Fibroblast of skin of abdomen (primary cell): ENCODE results near the gene FER. TPM values are rescaled to one million over a fixed set of nuclear protein-coding genes. Genes with fewer than 3 reads are reported as not detected.
"Not testable (repeated sequence)": the region's sequence is repeated elsewhere in the genome, so short reads cannot be mapped to it uniquely, and the experiment has no call there.

Experiments used
- DNase-seq: peaks from one replicate; pipeline ENCODE4 v3.0.0-alpha.2; 2013
- polyA plus RNA-seq, 2 experiments: library from polyadenylated mRNA; unstranded; fragments of 120-200 nt; gene quantifications; one replicate each; pipeline ENCODE4 v1.2.1, GENCODE V29; 2013; ENCODE audit not compliant: insufficient read length in 2 of 2

Gene FER
- polyA plus RNA-seq (2013, experiment 1 of 2; ENCODE audit: insufficient read length), result 9.3 TPM
- polyA plus RNA-seq (2013, experiment 2 of 2; ENCODE audit: insufficient read length), result 8.5 TPM

DNA sequence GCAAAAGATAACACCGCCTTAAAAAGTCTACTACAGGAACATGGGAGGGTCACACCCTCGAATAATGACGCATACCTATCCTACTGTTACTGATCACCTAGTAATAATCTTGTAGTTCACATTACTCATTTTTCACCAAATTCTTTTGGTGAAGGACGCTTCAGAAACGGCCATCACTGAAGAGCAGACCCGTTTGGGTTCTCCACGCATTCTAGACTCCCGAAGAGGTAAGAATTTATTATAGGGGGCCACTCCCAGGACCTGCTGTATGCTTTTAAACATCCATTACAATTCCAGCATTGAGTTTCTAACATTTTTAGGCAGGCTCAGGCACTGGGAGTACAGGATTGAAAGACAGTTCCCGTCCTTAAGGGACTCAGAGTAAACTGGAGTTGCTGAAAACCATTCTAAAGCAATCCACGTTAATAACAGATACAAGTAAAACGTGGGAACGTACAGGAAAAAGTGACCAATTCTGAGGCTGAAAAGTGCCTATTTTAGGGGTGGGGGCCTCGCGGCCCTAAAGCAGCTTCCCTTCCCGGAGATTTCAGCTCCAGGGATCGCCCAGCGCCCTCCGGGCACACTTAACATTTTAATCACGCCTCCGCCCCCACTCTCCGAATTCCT lies at the start of gene FER:
Gene FER, plus strand, starts transcription at position 124 of the 627 bp plus-strand sequence. CDS start 50,286 bp downstream, outside the sequence.
- DNase-seq, result peak; percentile 62

DNA sequence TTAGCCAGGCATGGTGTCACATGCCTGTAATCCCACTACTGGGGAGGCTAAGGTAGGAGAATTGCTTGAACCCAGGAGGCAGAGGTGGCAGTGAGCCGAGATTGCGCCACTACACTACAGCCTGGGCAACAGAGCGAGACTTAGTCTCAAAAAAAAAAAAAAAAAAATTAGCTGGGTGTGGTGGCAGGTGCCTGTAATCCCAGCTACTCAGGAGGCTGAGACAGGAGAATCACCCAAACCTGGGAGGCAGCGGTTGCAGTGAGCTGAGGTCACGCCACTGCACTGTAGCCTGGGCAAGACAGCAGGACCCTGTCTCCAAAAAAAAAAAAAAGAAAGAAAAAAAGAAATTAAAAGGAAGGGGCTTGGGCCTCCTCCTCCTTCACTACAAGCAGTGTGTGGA lies 47.3 kb upstream of the FER start:
- DNase-seq, result not testable (repeated sequence)

DNA sequence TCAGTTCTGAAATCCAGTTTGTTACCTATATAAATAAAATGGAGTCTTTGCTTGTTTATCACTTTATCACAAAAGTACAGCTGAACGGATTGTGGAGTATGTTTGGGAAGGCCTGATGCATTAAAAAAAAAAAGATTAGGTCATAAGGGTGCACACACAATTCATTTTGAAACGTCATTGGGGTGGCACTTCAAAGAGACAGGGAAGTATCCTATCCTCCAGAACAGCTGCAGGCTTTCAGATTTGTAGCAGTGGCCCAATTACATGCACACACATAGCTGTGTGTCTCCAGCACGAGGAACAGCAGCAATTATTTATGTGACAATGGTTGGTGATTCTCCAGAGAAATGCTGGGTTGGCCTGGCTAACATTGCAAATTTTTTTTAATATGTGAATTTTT lies 46.8 kb upstream of the FER start:
- DNase-seq, result no peak

DNA sequence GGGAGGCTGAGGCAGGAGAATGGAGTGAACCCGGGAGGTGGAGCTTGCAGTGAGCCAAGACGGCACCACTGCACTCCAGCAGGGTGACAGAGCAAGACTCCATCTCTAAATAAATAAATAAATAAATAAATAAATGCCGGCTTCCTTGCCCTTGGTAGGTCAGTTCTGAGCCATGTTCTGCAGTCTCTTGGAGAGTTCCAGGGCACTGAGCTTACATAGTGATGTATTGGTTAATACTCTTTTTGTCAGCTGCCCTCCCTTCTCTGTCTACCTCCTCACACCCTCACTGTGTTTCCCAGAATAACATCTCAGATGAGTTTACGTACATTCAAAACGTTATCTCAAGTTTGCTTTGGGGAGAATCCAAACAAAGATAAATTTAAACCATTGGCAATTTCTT lies 45.2 kb upstream of the FER start:
- no peak for DNase-seq

DNA sequence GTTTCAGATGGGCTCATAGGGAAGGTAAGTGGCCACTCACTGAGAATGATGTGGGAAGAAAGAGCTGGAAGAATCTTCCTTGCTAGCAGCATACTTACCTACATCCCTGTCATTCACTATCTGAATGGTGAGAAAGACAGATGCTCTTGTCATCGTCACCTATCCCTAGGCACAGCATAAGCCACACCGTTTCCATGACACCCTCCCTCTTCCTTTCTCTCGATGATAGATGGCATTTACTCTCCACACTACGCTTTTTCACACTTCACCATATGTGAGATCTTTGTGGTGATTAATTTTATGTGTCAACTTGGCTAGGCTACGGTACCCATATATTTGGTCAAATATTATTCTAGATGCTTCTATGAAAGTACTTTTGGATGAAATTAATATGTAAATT lies 44.4 kb upstream of the FER start:
- DNase-seq, result no peak

DNA sequence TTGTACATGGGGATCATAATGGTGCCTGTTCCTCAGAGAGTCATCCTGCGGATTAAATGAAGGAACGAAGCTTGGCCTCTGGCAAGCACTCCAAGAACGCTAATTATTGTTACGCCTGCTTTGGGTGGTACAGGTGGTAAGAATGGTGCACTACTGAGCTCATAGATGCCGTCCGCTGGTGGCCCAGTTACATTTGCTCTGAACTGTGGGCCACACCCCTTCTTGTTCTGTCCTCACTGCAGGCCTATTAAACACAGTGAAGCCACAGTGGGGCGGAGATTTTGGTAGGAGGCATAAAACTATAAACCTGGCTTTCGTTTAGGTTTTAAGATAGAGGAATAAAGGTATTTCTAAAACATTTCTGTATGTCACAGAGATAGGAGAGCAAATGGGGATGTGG lies 40.6 kb upstream of the FER start:
- no peak for DNase-seq

DNA sequence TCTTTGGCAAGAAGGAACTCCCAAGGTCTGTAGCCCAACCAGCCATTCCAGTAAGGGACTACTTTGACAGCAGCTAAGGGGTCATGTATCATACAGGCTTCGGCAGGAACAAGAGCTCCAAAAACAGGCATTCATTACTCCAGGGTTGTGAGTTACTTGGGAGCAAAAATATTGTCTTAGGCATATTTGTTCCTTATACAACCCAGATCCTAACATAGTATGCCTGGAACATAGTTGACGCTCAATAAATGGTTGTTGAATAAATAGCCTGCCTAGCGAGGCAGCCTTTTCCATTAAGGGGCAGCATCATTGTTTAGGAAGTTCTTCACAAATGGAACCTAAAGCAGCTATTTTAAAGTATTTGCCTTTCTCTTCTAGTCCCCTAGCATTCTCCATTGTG lies 35.8 kb upstream of the FER start:
- DNase-seq, result no peak

DNA sequence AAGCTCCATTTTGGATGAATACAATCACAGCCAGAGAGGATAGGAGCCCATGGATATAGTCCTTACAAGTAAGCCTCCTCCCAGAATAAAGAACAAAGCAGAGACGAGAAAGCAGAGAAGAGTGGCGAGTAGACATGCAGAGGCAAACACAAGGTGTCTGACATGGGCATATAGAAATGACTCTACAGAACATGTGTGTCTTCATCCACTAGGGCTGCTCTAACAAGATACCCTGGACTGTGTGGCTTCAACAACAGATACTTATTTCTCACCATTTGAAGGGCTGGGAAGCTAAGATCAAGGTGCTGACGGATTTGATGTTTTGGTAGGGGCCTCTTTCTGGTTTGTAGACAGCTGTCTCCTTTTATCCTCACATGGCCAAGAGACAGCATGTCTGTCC lies 32.3 kb upstream of the FER start:
- no peak for DNase-seq

DNA sequence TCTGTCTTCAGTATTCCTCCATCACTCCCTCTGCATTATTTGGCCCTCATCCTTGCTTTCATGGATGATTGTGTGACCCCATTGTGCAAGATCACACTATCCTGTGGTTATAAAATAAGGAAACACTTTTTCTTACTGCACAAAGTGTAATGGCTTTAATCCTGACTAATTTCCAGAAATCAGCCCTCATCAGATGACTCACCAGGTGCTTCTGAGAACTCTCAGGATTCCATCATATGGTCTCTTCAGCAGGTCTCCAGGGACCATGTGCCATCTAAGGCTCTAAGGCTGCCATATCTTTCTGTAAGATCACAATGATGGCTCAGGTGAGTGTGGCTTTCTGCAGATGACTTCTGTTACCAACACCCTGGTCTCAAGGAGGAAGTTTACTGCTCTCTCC lies 27.3 kb upstream of the FER start:
- DNase-seq, result peak; percentile 29

DNA sequence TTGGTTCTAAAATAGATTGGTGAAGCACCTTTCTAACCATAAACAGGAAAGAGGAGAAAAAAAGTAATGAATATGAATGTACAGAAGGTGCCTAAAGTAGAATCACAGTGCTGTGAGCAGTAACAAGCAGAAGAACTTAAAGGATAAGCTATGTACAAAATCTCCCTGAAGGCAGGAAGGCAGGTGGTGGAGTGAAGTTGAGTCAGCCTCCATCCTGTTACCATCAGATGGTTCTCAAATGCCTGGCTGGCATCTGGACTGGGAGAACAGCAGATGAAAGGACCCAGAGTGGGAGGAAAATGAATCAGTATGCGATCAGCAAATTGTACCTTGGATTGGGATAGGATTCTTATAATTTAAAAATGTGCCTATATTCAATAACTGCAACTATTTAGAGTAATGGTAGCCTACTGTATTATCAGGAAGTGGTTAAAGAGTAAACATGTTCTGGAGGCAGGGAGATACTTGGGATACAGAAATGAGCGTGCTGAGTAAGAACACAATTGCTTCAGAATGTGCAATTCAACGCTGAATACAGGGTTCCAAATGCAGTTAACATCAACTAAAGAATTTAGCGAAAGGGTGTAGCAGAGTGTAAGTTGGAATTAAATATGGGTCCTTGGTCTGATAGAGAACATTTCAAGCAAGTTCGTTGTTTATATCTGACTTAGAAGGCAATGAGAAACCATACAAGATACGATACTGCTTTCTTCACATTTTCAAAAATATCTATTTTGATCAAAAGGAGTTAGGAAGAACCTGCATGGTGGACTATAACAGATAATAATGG lies 21.1 kb upstream of the FER start:
- peak; percentile 12 for DNase-seq

DNA sequence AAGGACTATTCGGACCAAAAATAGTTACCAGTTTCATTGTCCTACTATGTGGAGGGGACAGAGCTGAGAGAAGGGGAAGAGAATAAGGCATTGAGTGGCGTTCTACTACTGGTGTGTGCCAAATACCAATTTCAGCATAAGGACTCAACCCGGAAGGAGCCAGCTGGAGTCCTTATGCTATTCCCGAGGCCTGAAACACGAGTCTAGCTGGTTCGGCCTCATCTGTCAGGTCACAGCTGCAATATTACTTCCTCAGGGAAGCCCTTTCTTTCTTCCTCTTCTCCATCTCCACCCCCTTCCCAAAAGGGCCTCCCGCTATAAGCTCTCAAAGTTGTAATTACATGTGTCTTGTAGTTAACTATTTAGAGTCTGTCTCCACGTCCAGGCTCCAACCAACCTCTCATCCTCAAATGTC lies 20.5 kb upstream of the FER start:
- DNase-seq, result peak; percentile 35

DNA sequence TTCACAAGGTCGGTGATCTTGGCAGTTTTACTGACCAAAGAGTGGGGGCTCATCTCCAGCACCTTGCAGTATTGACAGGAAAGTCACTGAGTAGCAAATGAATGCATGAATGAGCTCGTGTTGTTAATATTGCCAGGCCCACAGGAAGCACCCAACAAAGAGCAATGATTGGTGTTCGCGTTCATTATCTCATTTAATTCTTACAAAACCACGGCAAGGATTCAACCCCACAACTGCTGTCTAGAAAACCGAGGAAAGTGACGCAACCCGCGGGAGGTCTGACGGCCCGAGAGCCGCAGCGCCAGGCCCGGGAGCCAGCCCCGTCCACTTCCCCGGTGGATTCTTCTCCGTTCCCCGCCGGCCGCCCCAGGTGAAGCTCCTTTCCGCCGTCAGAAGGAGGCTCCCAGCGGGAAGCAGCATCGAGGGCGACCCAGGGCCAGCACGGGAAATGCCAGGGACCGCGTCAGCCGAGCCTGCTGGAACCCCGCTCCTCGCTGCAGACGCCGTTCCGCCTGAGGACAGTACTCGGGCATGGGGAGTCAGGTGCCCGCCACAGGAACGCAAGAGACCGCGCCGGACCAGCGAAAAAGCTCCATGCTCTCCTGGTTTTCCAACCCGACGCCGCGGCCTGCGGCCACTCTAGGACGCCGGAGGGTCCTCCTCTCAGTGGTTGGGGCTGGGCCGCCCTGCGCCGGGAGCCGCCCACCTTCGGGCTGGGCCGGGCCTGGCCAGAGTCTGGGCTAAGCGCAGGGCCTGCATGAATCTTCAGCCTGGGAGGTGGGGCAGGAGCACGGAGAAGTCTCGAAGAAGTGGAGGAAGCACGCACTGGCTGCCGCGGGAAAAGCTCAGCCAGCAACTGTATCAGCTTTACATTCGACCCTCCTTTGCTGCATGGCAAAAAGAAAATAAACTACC lies 19.8 kb upstream of the FER start:
- DNase-seq, result peak; percentile 93

DNA sequence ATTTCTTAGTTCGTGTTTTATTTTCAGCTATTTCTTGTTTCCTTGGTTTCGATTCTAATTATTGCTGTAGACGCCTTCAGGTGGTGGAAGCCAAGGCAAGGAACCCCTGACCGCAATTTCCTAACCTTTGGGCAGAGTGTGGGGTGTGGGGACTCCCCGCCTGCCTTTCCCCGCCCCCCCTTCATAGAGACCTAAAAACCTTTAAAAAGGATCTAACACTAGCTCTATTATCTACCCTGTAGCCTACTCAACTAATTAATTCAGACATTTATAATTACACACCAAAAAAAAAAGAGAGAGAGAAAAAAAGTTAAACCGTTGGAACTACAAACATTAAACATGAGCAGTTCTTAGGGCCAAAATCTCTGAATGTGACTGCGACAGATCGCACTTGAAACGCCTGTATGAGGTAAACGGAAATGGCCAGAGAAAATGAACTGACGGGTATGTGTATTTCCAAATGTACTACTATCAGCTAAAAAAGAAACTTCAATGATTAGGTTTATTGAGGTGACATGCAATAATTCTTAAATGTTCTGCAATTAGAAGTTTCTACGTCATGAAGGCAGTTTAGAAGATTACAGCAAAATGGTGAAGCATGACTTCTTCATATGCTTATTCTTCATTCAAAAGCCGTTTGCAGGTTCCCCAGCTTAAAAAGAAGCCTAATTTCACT lies 19.0 kb upstream of the FER start:
- no peak for DNase-seq

DNA sequence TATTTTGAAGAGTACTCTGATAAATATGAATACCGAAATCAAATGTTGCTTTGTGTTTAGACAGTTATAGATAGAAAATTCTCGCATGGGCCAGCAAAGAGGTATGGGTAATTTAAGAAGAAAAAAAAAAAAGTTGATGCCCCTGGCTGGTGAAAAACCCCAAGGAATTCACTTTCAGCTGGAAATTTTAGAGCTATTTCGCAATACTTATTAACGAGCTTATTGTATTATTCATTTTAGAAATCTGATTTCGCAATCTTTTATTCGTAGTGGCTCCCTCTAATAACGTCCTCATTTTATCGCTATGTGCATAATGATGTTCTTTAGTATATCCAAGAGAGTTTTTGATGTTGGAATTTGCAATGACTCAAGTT lies 18.5 kb upstream of the FER start:
- DNase-seq, result no peak

DNA sequence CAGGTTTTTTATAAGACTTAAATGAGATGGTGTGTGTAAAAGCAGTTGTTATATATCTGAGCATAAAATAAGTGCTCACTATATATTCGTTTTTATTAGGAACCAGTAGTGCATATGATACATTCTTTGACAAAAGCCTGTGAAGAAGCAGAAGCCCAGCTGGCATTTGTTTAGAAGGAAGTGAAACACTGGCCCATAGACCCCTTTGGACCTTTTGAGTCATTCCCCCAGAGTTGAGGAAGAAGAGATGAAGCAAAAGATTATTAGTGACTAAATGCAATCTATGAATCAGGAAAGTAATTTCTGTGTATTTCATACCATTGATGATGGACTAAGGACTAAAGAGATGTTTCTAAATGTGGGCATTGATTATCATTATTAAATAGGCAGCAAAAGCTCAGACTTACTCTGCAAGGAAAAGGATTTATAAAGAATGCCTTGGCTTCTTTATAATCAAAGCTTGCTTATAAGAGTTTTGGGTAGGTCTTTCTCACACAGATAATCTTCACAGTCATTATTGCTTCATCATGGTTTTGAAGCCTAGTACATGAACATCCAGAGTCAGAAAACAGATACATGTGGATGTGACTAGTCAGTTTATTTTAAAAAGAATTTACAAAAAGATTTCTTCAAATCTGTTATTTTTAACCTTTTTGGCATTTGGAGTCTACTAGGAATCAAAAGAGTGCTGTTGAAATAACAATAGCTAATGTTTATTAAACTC lies 16.9 kb upstream of the FER start:
- DNase-seq, result no peak

DNA sequence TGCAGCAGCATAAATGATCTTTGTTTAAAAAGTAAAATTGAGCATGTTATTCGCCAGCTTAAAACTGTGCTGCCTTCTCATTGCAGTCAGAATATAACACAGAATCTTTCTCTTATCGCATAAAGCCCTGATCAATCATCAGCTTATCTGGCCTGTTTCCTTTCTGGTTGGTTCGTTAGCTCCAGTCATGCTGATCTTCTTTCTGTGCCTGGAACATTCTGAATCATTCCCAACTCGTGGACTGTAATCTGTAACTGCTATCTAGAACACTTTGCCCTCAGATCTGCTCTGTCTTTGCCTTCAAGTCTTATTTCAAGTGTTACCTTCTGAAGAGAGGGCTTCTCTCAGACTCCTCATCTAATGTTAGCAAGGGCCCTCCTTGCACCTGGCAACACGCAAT lies 11.9 kb upstream of the FER start:
- DNase-seq, result no peak

DNA sequence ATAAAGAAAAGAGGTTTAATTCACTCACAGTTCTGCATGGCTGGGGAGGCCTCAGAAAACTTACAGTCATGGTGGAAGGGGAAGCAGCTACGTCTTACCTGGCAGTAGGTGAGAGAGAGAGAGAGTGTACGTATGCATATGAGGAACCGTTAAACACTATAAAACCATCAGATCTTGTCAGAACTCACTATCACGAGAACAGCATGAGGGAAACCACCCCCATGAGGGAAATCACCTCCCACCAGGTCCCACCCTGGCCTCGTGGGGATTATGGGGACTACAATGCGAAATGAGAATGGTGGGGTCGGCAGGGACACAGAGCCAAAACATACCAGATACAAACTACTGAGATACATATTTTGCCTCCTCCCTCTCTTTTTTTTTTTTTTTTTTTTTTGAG lies 10.8 kb upstream of the FER start:
- no peak for DNase-seq

DNA sequence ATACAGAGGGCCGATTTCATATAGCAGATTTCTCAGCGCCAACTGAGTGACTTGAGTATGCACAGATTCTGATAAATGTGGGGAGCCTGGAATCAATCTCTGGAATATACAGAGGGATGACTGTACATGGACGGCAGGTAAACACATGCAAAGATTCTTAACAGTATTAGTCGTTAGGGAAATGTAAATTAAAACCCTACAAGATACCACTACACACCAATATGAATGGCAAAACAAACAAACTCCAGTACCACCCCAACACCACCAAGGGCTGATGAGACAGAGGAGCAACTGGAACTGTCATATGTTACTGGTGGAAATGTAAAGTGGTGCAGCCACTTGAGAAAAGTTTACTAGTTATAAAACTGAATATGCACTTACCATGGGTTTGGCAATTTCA lies 8.3 kb upstream of the FER start:
- DNase-seq, result no peak

DNA sequence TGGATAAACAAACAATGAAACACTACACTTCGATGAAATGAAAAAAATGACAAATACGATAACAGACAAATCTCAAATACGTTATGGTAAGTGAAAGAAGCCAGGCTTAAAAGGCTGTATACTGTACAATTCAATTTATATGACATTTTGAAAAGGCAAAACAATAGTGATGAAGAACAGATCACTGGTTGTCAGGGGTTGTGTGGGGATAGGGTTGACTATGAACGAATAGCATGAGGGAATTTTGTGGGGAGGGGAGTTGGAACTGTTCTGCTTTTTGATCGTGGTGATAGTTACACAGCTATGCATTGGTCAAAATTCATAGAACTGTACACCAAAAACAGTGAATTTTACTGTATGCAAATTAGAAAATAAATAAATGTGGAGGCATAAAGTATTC lies 7.8 kb upstream of the FER start:
- no peak for DNase-seq

DNA sequence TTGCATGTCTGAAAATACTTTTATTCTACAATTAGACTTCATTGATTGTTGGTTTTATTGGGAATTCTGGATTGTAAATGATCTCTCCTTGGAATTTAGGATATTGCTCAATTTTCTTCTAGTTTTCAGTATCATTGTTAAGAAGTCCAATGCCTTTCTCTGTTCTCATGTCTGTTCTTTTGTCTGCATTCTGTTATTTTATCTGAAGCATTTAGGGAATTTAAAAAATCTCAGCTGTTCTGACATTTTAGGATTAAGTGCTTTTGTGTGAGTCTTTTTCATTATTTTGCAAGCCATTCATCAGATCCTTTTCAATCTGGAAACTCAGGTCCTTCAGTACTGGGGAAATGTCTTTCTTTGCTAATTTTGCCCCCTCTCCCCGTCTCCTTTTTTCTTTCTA lies 4.4 kb upstream of the FER start:
- peak; percentile 64 for DNase-seq

DNA sequence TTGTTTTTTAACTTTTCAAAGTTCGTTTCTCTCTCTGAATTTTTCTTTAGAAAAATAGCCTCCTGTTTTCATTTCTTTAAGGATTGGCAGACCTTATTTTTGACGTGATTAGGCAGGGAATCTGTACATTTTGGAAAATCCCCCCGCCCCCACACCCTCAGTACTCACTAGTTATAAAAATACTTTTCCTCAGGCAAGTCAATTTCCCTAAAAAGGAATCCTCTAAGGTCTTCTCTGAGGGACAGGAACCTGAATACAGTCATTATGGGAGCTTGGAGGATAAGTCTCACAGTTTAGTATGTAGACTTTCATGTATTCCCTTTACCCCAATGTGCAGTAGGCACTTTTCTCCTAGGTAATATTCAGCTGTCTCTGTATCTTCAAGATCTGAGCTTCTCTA lies 3.9 kb upstream of the FER start:
- DNase-seq, result no peak
